Measurements from ENCODE around the gene LARP4.
"Not testable (repeated sequence)": the region's sequence is repeated elsewhere in the genome, so short reads cannot be mapped to it uniquely, and the experiment has no call there.

LARP4 gene

GRCh38 chr12:50498119-50498518, 97.4 kb downstream of the LARP4 start:
- DNase-seq = not testable (repeated sequence)

- DNase-seq = peak; percentile 93 to 94
Observed at GRCh38 chr12:50504798-50505674, 104.4 kb downstream of the LARP4 start, which contains the start of gene DIP2B. Gene DIP2B, plus strand, starts transcription at chr12:50504985. Its CDS starts 156 bp downstream, at chr12:50505141.

DNA sequence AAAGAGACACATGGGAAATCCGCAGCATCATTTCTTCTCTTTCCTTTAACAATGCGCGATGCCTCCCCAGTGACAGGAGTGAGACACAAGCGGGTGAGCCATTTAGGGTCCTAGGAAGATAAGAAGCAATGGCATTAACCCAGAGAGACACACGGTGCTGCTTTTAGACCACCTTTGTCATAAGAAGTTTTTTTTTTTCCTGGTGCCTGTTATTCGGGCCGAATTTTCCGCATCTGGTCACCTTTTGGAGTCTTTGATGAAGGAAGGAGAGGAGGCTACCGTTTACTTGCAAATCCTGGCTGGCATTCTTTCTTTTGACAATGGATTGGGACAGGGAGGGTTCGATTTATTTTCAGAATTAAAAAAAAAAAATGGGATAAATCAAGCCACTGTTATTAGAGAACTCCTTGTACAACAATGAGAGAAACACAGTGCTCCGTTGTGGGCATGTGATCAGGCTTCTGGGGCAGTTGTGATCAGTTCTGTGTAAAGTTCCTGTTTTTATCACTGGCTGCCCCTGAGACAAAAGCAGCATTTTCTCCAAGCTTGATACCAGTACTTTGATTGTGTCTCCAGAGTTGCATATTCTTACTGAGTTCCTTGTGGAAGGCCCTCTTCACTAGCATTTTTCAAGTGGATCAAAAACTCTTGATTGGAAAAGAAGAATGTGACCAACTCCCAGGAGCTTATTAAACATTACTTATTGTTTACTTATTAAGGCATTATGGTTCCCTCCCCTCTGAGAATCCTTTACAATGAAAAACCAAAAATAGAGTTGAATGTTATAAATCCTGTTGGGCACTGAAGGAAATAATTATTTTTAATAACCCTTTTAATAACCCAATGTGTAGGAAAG, 105.2 kb downstream of the LARP4 start:
- no peak for DNase-seq

GRCh38 chr12:50506753-50507473, 106.2 kb downstream of the LARP4 start:
- no peak for DNase-seq

DNA sequence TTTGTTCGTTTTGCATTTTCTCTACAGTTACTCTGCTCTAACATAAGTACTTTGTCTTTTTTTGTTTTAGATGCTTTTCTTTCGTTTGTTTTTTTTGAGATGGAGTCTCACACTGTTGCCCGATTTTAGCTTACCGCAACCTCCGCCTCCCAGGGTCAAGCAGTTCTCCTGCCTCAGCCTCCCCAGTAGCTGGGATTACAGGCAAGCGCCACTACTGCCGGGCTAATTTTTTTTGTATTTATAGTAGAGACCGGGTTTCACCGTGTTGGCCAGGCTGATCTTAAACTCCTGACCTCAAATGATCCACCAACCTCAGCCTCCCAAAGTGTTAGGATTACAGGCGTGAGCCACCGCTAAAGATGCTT, 106.8 kb downstream of the LARP4 start:
- DNase-seq = no peak

DNA sequence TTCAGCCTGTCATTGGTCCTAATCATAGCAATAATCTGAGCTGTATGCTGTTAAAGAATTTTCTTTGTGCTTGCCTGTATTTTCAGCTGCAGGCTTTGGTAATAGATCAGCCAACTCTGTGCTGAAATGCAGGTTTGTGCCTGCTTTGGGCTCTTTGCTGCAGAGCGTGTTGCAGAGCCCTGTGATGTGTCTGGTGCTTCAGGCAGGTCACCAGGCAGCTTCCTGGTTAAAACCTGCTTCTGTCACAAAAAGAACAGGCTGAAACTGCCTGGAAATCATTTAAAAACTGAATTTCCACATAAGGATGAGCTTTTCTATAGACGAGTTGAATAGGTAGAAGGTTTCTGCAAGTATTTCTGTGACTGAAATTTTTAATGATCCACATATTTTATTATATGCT, 107.2 kb downstream of the LARP4 start:
- DNase-seq = no peak

DNA sequence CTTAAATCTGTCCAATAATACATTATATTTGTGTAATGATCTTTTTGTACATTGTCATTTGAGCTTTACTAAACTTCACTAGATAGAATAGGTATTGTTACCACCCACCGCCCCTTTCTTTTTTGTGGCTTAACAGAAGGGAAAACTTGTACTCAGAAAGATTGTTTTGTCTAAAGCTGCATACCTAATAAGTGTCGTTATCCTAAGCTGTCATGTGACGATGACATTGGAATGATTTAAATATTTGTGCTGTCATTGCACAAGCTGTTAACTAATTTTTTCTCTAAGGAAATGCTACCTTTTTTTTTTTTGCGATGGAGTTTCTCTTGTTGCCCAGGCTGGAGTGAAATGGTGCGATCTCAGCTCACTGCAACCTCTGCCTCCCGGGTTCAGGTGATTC, 107.7 kb downstream of the LARP4 start:
- no peak for DNase-seq

GRCh38 chr12:50508970-50509663, 108.4 kb downstream of the LARP4 start:
- DNase-seq = no peak

GRCh38 chr12:50514526-50515276, 114.0 kb downstream of the LARP4 start:
- DNase-seq = no peak

DNA sequence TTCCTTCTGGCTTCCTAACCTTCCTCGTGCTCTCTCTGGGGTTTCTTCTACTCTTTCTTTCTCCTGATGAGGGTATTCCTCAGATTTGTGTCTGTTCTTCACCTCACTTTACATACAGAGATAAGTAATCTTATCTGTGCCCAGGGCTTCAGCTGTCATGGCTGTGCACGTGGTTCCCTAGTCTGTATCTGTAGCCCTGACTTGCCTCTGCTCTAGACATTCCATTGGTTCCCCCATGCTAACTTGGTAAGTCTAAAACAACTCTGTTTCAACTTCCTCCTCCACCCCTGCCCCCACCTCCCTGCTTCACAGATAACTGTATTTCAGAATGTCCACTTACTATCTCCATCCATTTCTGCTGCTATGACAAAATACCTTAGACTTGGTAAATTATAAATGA, 114.9 kb downstream of the LARP4 start:
- no peak for DNase-seq

DNA sequence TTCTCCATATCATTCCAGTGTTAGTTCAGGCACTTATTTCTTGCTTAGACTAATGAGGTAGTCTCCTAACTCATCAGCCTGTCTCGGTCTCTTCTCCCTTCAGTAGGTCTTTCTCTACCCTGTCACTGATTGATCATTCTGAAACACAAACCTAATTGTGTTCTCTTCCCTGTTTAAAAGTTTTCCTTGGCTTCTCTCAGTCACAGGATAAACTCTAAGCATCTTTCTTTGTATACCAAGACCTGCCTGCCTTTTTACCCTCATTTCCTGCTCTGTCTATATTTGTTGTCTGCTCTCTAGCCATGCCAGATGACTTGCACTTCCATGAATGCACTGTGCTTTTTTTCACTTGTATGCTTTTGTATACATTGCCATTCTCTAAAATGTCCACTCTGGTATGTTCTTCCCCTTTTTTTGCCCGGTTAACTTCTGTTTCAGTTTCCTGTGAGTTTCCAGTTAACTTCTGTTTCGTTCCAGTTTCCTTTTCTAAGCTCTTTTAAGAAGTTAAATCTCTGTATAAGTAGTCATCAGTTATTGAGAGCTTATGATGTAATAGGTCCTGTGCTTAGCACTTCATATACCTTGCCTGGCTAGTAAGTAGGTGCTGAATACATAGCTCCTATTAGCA, 116.8 kb downstream of the LARP4 start:
- no peak for DNase-seq

GRCh38 chr12:50518090-50518489, 117.4 kb downstream of the LARP4 start:
- DNase-seq = no peak

DNA sequence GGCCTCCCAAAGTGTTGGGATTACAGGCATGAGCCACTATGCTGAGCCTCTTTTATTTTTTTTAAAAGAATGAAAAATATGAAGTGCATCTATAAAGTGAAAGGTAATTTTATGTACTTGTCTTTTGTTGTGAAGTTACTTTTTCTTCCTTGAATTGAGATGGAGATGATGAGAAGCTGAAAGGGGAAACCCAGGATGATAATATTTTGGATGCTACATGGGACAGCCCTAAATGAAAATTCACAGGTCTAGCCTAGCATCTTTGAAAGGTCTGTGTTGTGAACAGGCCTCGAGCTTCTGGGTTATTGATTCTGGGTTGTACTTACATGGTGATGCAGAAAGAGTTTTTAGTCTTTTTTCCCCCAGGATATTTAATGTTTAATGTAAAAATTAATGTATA, 118.7 kb downstream of the LARP4 start:
- no peak for DNase-seq

GRCh38 chr12:50520416-50521207, 119.9 kb downstream of the LARP4 start:
- no peak for DNase-seq

DNA sequence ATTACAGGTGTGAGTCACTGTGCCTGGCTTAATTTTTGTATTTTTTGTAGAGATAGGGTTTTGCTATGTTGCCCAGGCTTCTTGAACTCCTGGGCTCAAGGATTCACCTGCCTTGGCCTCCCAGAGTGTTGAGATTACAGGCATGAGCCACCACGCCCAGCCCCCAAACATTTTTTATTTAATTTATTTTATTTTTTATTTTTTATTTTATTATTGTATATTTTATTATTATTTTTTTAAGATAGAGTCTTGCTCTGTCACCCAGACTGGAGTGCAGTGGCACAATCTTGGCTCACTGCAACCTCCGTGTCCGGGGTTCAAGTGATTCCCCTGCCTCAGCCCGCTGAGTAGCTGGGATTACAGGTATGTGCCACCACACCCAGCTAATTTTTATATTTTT, 121.1 kb downstream of the LARP4 start:
- not testable (repeated sequence) for DNase-seq

- no peak for DNase-seq
Observed at GRCh38 chr12:50523772-50524171, 123.1 kb downstream of the LARP4 start.

- DNase-seq = no peak
Observed at GRCh38 chr12:50524621-50525020, 123.9 kb downstream of the LARP4 start.

- no peak for DNase-seq
Observed at GRCh38 chr12:50525422-50525821, 124.7 kb downstream of the LARP4 start.

DNA sequence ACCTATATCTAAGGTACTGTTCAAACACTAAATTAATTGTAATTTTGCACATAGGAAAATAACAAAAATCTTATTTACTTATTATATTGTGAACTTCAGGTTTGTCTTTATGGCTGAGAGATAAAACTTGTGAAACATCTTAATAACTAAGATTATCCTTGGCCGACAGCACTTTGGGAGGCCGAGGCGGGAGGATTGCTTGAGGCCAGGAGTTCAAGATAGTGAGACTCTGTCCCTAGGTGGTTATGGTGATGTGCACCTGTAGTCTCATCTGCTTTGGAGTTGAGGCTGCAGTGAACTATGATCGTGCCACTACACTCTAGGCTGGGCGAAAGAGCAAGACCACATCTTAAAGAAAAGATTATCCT, 126.7 kb downstream of the LARP4 start:
- DNase-seq = no peak

DNA sequence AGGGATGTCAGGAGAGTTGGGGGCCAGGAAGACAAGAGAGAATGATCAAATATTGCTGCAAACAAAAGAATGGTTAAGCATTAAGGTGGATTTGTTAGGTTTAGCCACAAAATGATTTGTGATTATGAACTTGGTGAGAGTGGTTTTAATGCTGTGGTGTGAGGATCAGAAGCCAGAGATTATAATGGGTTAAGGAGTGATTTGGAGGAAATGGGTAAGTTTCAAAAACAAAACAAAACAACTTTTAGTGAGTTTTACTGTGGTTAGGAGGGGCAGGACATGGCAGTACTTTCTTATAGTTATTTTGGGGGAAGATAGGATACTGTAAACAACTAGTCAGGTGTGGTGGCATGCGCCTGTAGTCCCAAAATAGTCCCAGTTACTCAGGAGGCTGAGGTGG, 128.1 kb downstream of the LARP4 start:
- DNase-seq = no peak

- no peak for DNase-seq
Observed at GRCh38 chr12:50529345-50529744, 128.7 kb downstream of the LARP4 start.
